IMR-90 (cell line): ENCODE measurements around the gene CACUL1. TPM values are rescaled to one million over a fixed set of nuclear protein-coding genes. Genes with fewer than 3 reads are reported as not detected.

Source experiments
- ATAC-seq: fragments of 200-7000 bp; cut with Tn5 transposase; 2 replicates; pipeline ENCODE4 v1.9.1; 2020; ENCODE audit warnings: low read depth, mild to moderate bottlenecking, moderate library complexity
- BruUV-seq: library from RNA; stranded (reverse); fragments of 400-500 nt; replicated peaks from 2 replicates; lab custom pipeline; 2021; lab: Mats Ljungman, UMichigan
- CTCF ChIA-PET: fragments of 300-600 bp; formaldehyde crosslinking; extraction: SDS; loops from one replicate; lab custom pipeline; 2021; ENCODE audit warnings: antibody characterized with exemption; lab: Yijun Ruan, JAX
- POLR2A ChIA-PET: fragments of 300-600 bp; sonication (Branson Sonifier 250); formaldehyde crosslinking; loops from one replicate; lab custom pipeline; 2022; ENCODE audit warnings: antibody characterized with exemption; ENCODE audit not compliant: unreplicated experiment; lab: Charles Lee
- DNase-seq: peaks from one replicate; pipeline ENCODE4 v3.0.0; 2013
- H2AFZ ChIP-seq: replicated peaks from 2 replicates; pipeline ENCODE3; 2013; ENCODE audit warnings: low read length, mild to moderate bottlenecking; ENCODE audit not compliant: poor library complexity
- H2AK5ac ChIP-seq: 2 replicates; pipeline ENCODE4 v1.6.1; 2013; ENCODE audit warnings: low read depth, low read length, inconsistent platforms
- H2AK9ac ChIP-seq: replicated peaks from 2 replicates; pipeline ENCODE3; 2013; ENCODE audit warnings: mild to moderate bottlenecking, low read depth, low read length, moderate library complexity; ENCODE audit not compliant: poor library complexity
- H2BK120ac ChIP-seq: 2 replicates; pipeline ENCODE4 v1.6.1; 2013; ENCODE audit warnings: low read depth, low read length, inconsistent platforms
- H2BK15ac ChIP-seq: 3 replicates; pipeline ENCODE4 v1.6.1; 2013; ENCODE audit warnings: low read depth, low read length, inconsistent platforms
- H2BK20ac ChIP-seq: 2 replicates; pipeline ENCODE4 v1.6.1; 2013; ENCODE audit warnings: low read depth, mild to moderate bottlenecking, inconsistent platforms, low read length, moderate library complexity
- H2BK5ac ChIP-seq: 2 replicates; pipeline ENCODE4 v1.6.1; 2013; ENCODE audit warnings: mild to moderate bottlenecking, low read depth, low read length, inconsistent platforms; ENCODE audit not compliant: poor library complexity, severe bottlenecking
- H3K14ac ChIP-seq: replicated peaks from 2 replicates; pipeline ENCODE4 v1.6.1; 2013; ENCODE audit warnings: low read depth, low read length, inconsistent platforms
- H3K18ac ChIP-seq: 2 replicates; pipeline ENCODE4 v1.6.1; 2013; ENCODE audit warnings: low read depth, low read length, control low read depth
- H3K23ac ChIP-seq: 2 replicates; pipeline ENCODE4 v1.6.1; 2013; ENCODE audit warnings: low read depth, low read length, inconsistent platforms
- H3K27ac ChIP-seq: 2 replicates; pipeline ENCODE4 v1.5.1; 2013; ENCODE audit warnings: mild to moderate bottlenecking, control low read depth, low read length; ENCODE audit not compliant: insufficient read depth
- H3K27me3 ChIP-seq: 2 replicates; pipeline ENCODE4 v1.6.1; 2013; ENCODE audit warnings: low read length; ENCODE audit not compliant: control insufficient read depth, insufficient read depth
- H3K36me3 ChIP-seq: 2 replicates; pipeline ENCODE4 v1.6.1; 2013; ENCODE audit warnings: low read length, mixed read lengths; ENCODE audit not compliant: control insufficient read depth, insufficient read depth
- H3K4ac ChIP-seq: 2 replicates; pipeline ENCODE4 v1.6.1; 2013; ENCODE audit warnings: low read depth, low read length, inconsistent platforms
- H3K4me1 ChIP-seq: 2 replicates; pipeline ENCODE4 v1.6.1; 2013; ENCODE audit warnings: low read length, mixed read lengths; ENCODE audit not compliant: control insufficient read depth, insufficient read depth
- H3K4me2 ChIP-seq: 2 replicates; pipeline ENCODE4 v1.6.1; 2013; ENCODE audit warnings: low read depth, mild to moderate bottlenecking, control low read depth, low read length, moderate library complexity
- H3K4me3 ChIP-seq: 2 replicates; pipeline ENCODE4 v1.5.1; 2013; ENCODE audit warnings: low read depth, mild to moderate bottlenecking, control low read depth, low read length, moderate library complexity; ENCODE audit not compliant: insufficient read depth
- H3K56ac ChIP-seq: 2 replicates; pipeline ENCODE4 v1.6.1; 2013; ENCODE audit warnings: low read length, inconsistent platforms; ENCODE audit not compliant: insufficient read depth; ENCODE audit errors: extremely low read depth
- H3K79me1 ChIP-seq, 2 experiments: 2 replicates each; pipeline ENCODE4 v1.6.1; 2013; ENCODE audit warnings: low read length in 2 of 2, inconsistent platforms in 1 of 2, low read depth in 1 of 2
- H3K9ac ChIP-seq: 2 replicates; pipeline ENCODE4 v1.6.1; 2013; ENCODE audit warnings: low read depth, low read length, control low read depth
- H3K9me1 ChIP-seq: 2 replicates; pipeline ENCODE4 v1.6.1; 2013; ENCODE audit warnings: low read length, inconsistent platforms; ENCODE audit not compliant: insufficient read depth
- H3K9me3 ChIP-seq: 2 replicates; pipeline ENCODE4 v1.6.1; 2013; ENCODE audit warnings: low read length; ENCODE audit not compliant: control insufficient read depth, insufficient read depth
- H4K20me1 ChIP-seq: 2 replicates; pipeline ENCODE4 v1.6.1; 2013; ENCODE audit warnings: low read length, inconsistent platforms; ENCODE audit not compliant: insufficient read depth
- H4K5ac ChIP-seq: 2 replicates; pipeline ENCODE4 v1.6.1; 2013; ENCODE audit warnings: mild to moderate bottlenecking, low read depth, low read length, control low read depth
- H4K8ac ChIP-seq, 2 experiments: 2 replicates each; pipeline ENCODE4 v1.6.1; 2013; ENCODE audit warnings: low read depth in 2 of 2, low read length in 2 of 2, control low read depth in 1 of 2, inconsistent platforms in 1 of 2
- H4K91ac ChIP-seq: 2 replicates; pipeline ENCODE4 v1.6.1; 2013; ENCODE audit warnings: low read depth, low read length, inconsistent platforms; ENCODE audit not compliant: insufficient read depth
- BHLHE40 ChIP-seq: fragments of 150-350 bp; IDR thresholded peaks from 2 replicates; pipeline ENCODE4 v1.6.1; 2016; ENCODE audit warnings: mild to moderate bottlenecking, low read depth, low read length
- CEBPB ChIP-seq: IDR thresholded peaks from 2 replicates; pipeline ENCODE4 v1.6.1; 2012; ENCODE audit warnings: low read depth, low read length, improper control_type of control experiment
- FOS ChIP-seq: fragments of 150-350 bp; IDR thresholded peaks from 2 replicates; pipeline ENCODE4 v1.6.1; 2016; ENCODE audit warnings: low read depth, low read length
- MAFK ChIP-seq: IDR thresholded peaks from 2 replicates; pipeline ENCODE4 v1.6.1; 2012; ENCODE audit warnings: low read depth, low read length, improper control_type of control experiment
- MAZ ChIP-seq: IDR thresholded peaks from 2 replicates; pipeline ENCODE4 v1.6.1; 2012; ENCODE audit warnings: low read depth, mild to moderate bottlenecking, low read length, improper control_type of control experiment, moderate library complexity, borderline replicate concordance
- MXI1 ChIP-seq: IDR thresholded peaks from 2 replicates; pipeline ENCODE4 v1.6.1; 2012; ENCODE audit warnings: low read depth, mild to moderate bottlenecking, low read length, moderate library complexity, borderline replicate concordance
- NFE2L2 ChIP-seq: fragments of 150-350 bp; IDR thresholded peaks from 2 replicates; pipeline ENCODE4 v1.6.1; 2016; ENCODE audit warnings: low read depth, mild to moderate bottlenecking, low read length
- POLR2A ChIP-seq: IDR thresholded peaks from 2 replicates; pipeline ENCODE4 v1.6.1; 2012; ENCODE audit warnings: mild to moderate bottlenecking, low read depth, low read length
- RCOR1 ChIP-seq: IDR thresholded peaks from 2 replicates; pipeline ENCODE4 v1.6.1; 2012; ENCODE audit warnings: mild to moderate bottlenecking, low read length, improper control_type of control experiment; ENCODE audit not compliant: insufficient replicate concordance
- SMC3 ChIP-seq: fragments of 150-350 bp; IDR thresholded peaks from 2 replicates; pipeline ENCODE4 v1.6.1; 2016; ENCODE audit warnings: low read depth, mild to moderate bottlenecking, antibody characterized with exemption, low read length, moderate library complexity
- WGBS, 2 experiments: methylation state at CpG; one replicate each; pipeline versions ENCODE4 v1.1.5 to v1.1.7; 2013; ENCODE audit warnings: missing lambda C conversion rate in 2 of 2; ENCODE audit not compliant: insufficient read length in 1 of 2; ENCODE audit errors: extremely low coverage in 2 of 2; 5-methylcytosine and 5-hydroxymethylcytosine counted together
- dilution Hi-C: fragments of 300-500 bp; cut with HindIII; formaldehyde crosslinking; loops from one replicate; pipeline ENCODE4 v1.14.3; 2018; ENCODE audit warnings: low sequenced_read_pairs; ENCODE audit not compliant: unreplicated experiment
- in situ Hi-C: fragments of 300-500 bp; cut with MboI; formaldehyde crosslinking; loops from 3 replicates; pipeline ENCODE4 v1.14.3; 2019; ENCODE audit warnings: low sequenced_read_pairs, inconsistent platforms, mixed read lengths
- intact Hi-C: fragments of 100-400 bp; cut with micrococcal nuclease; formaldehyde crosslinking; loops from 2 replicates; pipeline ENCODE4 v1.10.0; 2022
- polyA plus RNA-seq, 3 experiments: library from polyadenylated mRNA; depleted of rRNA; stranded (reverse); fragments of >200 nt; gene quantifications; 2 replicates each; pipeline ENCODE4 v1.2.3, GENCODE V29; 2012; ENCODE audit warnings: low replicate concordance in 1 of 3
- total RNA-seq: library from RNA; depleted of rRNA; stranded (reverse); fragments of >200 nt; gene quantifications from 2 replicates; pipeline ENCODE4 v1.2.3, GENCODE V29; 2012
- TF ChIP-seq, protein P1 (sequence below): conservative IDR thresholded peaks from 2 replicates; pipeline ENCODE4 v1.5.1; 2012; ENCODE audit warnings: mild to moderate bottlenecking, low read depth, low read length, improper control_type of control experiment
- TF ChIP-seq, protein P2 (sequence below): fragments of 150-350 bp; IDR thresholded peaks from 2 replicates; pipeline ENCODE4 v1.6.1; 2016; ENCODE audit warnings: low read depth, mild to moderate bottlenecking, low read length, moderate library complexity, borderline replicate concordance
- TF ChIP-seq, protein P3 (sequence below): fragments of 150-350 bp; IDR thresholded peaks from 2 replicates; pipeline ENCODE4 v1.6.1; 2017; ENCODE audit warnings: mild to moderate bottlenecking, antibody characterized with exemption, low read length, low read depth

Gene CACUL1
- total and polyA plus RNA-seq, 2 of the 4 experiments (the other 2 are of a cell fraction), result 5.3 to 23.5 TPM

DNA sequence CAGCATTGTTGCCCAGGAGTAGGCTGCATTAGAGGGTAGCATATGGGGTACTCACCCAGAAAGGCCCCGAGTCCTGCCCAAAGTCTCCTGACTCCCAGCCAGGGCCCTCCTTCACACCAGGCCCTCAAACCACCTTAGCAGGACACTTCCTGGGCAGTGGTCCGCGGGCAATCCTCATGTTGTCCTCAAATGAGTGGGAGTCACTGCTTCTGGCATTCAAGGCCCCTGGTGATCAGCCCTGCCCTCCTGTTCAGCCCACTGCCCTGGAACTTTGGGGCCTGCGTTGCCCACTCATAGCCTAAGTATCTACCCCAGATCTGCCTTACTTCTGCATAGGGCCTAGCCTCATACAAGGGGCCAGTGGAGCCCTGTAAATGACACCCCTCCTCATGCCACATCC lies 88.4 kb downstream of the CACUL1 start:
- no peak overlapping the region for H2BK120ac ChIP-seq
- no peak overlapping the region for H3K9ac ChIP-seq
- TF ChIP-seq BHLHE40 (no peak), MAZ (no peak), POLR2A (no peak), MXI1 (no peak), CEBPB (no peak), FOS (no peak), MAFK (no peak), RCOR1 (no peak), SMC3 (no peak), NFE2L2 (no peak)
- TF ChIP-seq, protein P1, sequence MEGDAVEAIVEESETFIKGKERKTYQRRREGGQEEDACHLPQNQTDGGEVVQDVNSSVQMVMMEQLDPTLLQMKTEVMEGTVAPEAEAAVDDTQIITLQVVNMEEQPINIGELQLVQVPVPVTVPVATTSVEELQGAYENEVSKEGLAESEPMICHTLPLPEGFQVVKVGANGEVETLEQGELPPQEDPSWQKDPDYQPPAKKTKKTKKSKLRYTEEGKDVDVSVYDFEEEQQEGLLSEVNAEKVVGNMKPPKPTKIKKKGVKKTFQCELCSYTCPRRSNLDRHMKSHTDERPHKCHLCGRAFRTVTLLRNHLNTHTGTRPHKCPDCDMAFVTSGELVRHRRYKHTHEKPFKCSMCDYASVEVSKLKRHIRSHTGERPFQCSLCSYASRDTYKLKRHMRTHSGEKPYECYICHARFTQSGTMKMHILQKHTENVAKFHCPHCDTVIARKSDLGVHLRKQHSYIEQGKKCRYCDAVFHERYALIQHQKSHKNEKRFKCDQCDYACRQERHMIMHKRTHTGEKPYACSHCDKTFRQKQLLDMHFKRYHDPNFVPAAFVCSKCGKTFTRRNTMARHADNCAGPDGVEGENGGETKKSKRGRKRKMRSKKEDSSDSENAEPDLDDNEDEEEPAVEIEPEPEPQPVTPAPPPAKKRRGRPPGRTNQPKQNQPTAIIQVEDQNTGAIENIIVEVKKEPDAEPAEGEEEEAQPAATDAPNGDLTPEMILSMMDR, result no peak
- TF ChIP-seq, protein P2, sequence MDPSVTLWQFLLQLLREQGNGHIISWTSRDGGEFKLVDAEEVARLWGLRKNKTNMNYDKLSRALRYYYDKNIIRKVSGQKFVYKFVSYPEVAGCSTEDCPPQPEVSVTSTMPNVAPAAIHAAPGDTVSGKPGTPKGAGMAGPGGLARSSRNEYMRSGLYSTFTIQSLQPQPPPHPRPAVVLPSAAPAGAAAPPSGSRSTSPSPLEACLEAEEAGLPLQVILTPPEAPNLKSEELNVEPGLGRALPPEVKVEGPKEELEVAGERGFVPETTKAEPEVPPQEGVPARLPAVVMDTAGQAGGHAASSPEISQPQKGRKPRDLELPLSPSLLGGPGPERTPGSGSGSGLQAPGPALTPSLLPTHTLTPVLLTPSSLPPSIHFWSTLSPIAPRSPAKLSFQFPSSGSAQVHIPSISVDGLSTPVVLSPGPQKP, result no peak
- TF ChIP-seq, protein P3, sequence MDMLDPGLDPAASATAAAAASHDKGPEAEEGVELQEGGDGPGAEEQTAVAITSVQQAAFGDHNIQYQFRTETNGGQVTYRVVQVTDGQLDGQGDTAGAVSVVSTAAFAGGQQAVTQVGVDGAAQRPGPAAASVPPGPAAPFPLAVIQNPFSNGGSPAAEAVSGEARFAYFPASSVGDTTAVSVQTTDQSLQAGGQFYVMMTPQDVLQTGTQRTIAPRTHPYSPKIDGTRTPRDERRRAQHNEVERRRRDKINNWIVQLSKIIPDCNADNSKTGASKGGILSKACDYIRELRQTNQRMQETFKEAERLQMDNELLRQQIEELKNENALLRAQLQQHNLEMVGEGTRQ, result no peak
- H4K5ac ChIP-seq, result no peak overlapping the region
- H3K9me3 ChIP-seq, result no peaks in the 10 kb centered on the region
- H3K27me3 ChIP-seq, result peaks cover 5% of the 10 kb centered on the region
- no peaks in the 10 kb centered on the region for H3K79me1 ChIP-seq
- H4K8ac ChIP-seq, result no peak overlapping the region
- H2BK15ac ChIP-seq, result no peak overlapping the region
- H3K4ac ChIP-seq, result no peak overlapping the region
- in situ Hi-C loops (no loop called here), intact Hi-C loops (no loop called here), dilution Hi-C loops (no loop called here)
- no peak overlapping the region for H3K56ac ChIP-seq
- H3K23ac ChIP-seq, result no peak overlapping the region
- ChIA-PET POLR2A (no interaction called here), CTCF (no interaction called here)
- no peaks in the 10 kb centered on the region for H3K9me1 ChIP-seq
- WGBS, 2 experiments, result 100% methylated on average over 2 of the region's 4 CpGs; no CpG with 5 or more reads in 1 of the 2 experiments
- no peak overlapping the region for H2BK5ac ChIP-seq
- no peak overlapping the region for H2AK9ac ChIP-seq
- H3K14ac ChIP-seq, result no peak overlapping the region
- no peak for DNase-seq
- no peak overlapping the region for H3K4me2 ChIP-seq
- peaks cover 4% of the 10 kb centered on the region for H3K4me1 ChIP-seq
- H3K18ac ChIP-seq, result no peak overlapping the region
- H4K91ac ChIP-seq, result no peak overlapping the region
- H3K27ac ChIP-seq, result no peak overlapping the region
- no peaks in the 10 kb centered on the region for H4K20me1 ChIP-seq
- H2AK5ac ChIP-seq, result no peak overlapping the region
- no peak overlapping the region for H2BK20ac ChIP-seq
- H3K4me3 ChIP-seq, result no peak overlapping the region
- H2AFZ ChIP-seq, result no peak overlapping the region
- H3K36me3 ChIP-seq, result no peaks in the 10 kb centered on the region
- ATAC-seq, result no peak
- no TSS peak for BruUV-seq
